PFSK-1 (cell line): Measurements from ENCODE around the gene DCHS1.

Source experiments
- POLR2AphosphoS5 ChIP-seq: IDR thresholded peaks from 2 replicates; pipeline ENCODE4 v1.6.1; 2012; ENCODE audit warnings: low read depth, mild to moderate bottlenecking, control low read depth, low read length, moderate library complexity
- REST ChIP-seq, 2 experiments: IDR thresholded peaks; 2 replicates each; pipeline versions ENCODE4 v1.6.1 to v1.8.0; 2011 to 2012; ENCODE audit warnings: low read depth in 2 of 2, low read length in 2 of 2, control low read depth in 1 of 2, inconsistent platforms in 1 of 2, mild to moderate bottlenecking in 1 of 2, moderate library complexity in 1 of 2; ENCODE audit not compliant: insufficient read depth in 1 of 2
- SIN3A ChIP-seq: IDR thresholded peaks from 2 replicates; pipeline ENCODE4 v1.6.1; 2012; ENCODE audit warnings: mild to moderate bottlenecking, low read length, moderate library complexity, borderline replicate concordance; ENCODE audit not compliant: insufficient read depth
- TAF1 ChIP-seq: IDR thresholded peaks from 2 replicates; pipeline ENCODE4 v1.6.1; 2012; ENCODE audit warnings: low read length, control low read depth, borderline replicate concordance; ENCODE audit not compliant: insufficient read depth

GRCh38 chr11:6634534-6634933 is 21.1 kb downstream of the DCHS1 start:
- no peak for TF ChIP-seq REST (IDR thresholded peaks at IDR 0.05; ENCODE audit: insufficient read depth in 1 of 2, low read depth in 2 of 2, low read length in 2 of 2)
- TF ChIP-seq POLR2AphosphoS5: no peak
- TF ChIP-seq TAF1: no peak
- TF ChIP-seq SIN3A: no peak
